ENCODE measurements around the gene WDR72. TPM values are rescaled to one million over a fixed set of nuclear protein-coding genes. Genes with fewer than 3 reads are reported as not detected.

Gene WDR72
- total and polyA plus RNA-seq, 2 of the 8 experiments (the other 6 are each of a cell fraction or from before 2014, with no cell fraction given), result 1.2 to 1.9 TPM

- Histone ChIP-seq H3K23ac (ENCODE audit: insufficient read length) (no peak overlapping the region), H3K4me3 (ENCODE audit: extremely low read depth in 1 of 4, insufficient read depth in 2 of 4, low read depth in 3 of 4, low read length in 4 of 4) (no peak overlapping the region), H3K27ac (ENCODE audit: low read depth, low read length) (no peak overlapping the region), H3K9ac (replicated peaks in 1 of 4; ENCODE audit: extremely low read depth in 1 of 4, low read depth in 3 of 4, low read length in 3 of 4) (no peak overlapping the region), H3K14ac (ENCODE audit: insufficient read length) (no peak overlapping the region), H3K23me2 (ENCODE audit: low read depth, low read length) (no peaks in the 10 kb centered on the region), H3K36me3 (ENCODE audit: control insufficient read depth in 2 of 4, insufficient read depth in 4 of 4, low read length in 3 of 4) (no peaks in the 10 kb centered on the region), H3K4me1 (replicated peaks in 1 of 4; ENCODE audit: control insufficient read depth in 3 of 4, insufficient read depth in 4 of 4, low read length in 3 of 4) (no peaks in the 10 kb centered on the region; a peak in 1 of 7 replicates), H4K8ac (ENCODE audit: extremely low read depth, insufficient read depth, low read length) (no peak overlapping the region), H4K5ac (ENCODE audit: insufficient read length, low read depth, low read length) (no peak overlapping the region), H4K20me1 (replicated peaks in 1 of 2; ENCODE audit: control insufficient read depth in 1 of 2, insufficient read depth in 2 of 2, low read length in 2 of 2) (no peaks in the 10 kb centered on the region), H2BK20ac (ENCODE audit: low read length) (no peak overlapping the region), H2AK5ac (ENCODE audit: low read depth, low read length) (no peak overlapping the region), H2BK120ac (replicated peaks; ENCODE audit: low read depth, low read length) (no peak overlapping the region), H3K27me3 (replicated peaks in 1 of 4; ENCODE audit: control insufficient read depth in 3 of 4, extremely low read depth in 1 of 4, insufficient read depth in 3 of 4, low read length in 3 of 4) (no peaks in the 10 kb centered on the region), H3K56ac (replicated peaks; ENCODE audit: insufficient read length, low read depth, low read length) (no peak overlapping the region), H3K4ac (replicated peaks; ENCODE audit: insufficient read length, low read depth, low read length) (no peak overlapping the region), H3K79me1 (ENCODE audit: low read depth, low read length) (no peaks in the 10 kb centered on the region), H2AFZ (ENCODE audit: low read length) (peak overlapping the region; percentile 85), H3K18ac (ENCODE audit: extremely low read depth, low read length) (no peak overlapping the region), H3K4me2 (ENCODE audit: insufficient read depth in 1 of 2, low read depth in 2 of 2, low read length in 2 of 2) (no peak overlapping the region), H4K91ac (replicated peaks; ENCODE audit: insufficient read length, low read length) (no peak overlapping the region), H2BK15ac (ENCODE audit: low read length) (no peak overlapping the region), H2BK5ac (ENCODE audit: low read depth, low read length) (no peak overlapping the region), H3K9me3 (ENCODE audit: insufficient read depth in 2 of 2, low read depth in 1 of 2, low read length in 1 of 2) (peaks cover 0 to 2% of the 10 kb centered on the region in 2 experiments; a peak in 1 of 4 replicates), H3K79me2 (ENCODE audit: control insufficient read depth in 1 of 2, insufficient read depth in 2 of 2, low read length in 2 of 2) (no peaks in the 10 kb centered on the region), H2BK12ac (ENCODE audit: low read depth, low read length) (no peak overlapping the region)
- CTCF ChIA-PET (ENCODE audit: partially characterized antibody), result interaction anchor here (0.6 to 1.2 kb wide), 12 partner anchors 10 to 278 kb away, joined by 3 to 5 read pairs (median 3); no protein-coding TSS in a partner anchor
- no peak for TF ChIP-seq CEBPB (IDR thresholded peaks at IDR 0.05; ENCODE audit: low read depth, low read length)
- peak in 1 of 3 experiments; percentile 39; a peak in 2 of 4 replicates for TF ChIP-seq CTCF (IDR thresholded peaks at IDR 0.05; ENCODE audit: control extremely low read depth in 1 of 3, insufficient read depth in 1 of 3, low read depth in 1 of 3, low read length in 3 of 3)
- TF ChIP-seq POU5F1 (IDR thresholded peaks at IDR 0.05; ENCODE audit: low read depth, low read length), result no peak
- no peak for TF ChIP-seq SRF (IDR thresholded peaks at IDR 0.05; ENCODE audit: low read depth, low read length)
- TF ChIP-seq JUND (IDR thresholded peaks at IDR 0.05; ENCODE audit: low read length), result no peak
- TF ChIP-seq RAD21 (IDR thresholded peaks at IDR 0.05 in 1 of 2, conservative IDR thresholded peaks at IDR 0.05 in 1 of 2; ENCODE audit: low read depth in 2 of 2, low read length in 2 of 2), result peak in 1 of 2 experiments; percentile 39; a peak in 3 of 4 replicates
- TF ChIP-seq ATF2 (IDR thresholded peaks at IDR 0.05; ENCODE audit: low read length), result no peak
- WGBS, 2 experiments (ENCODE audit: extremely low coverage in 1 of 2, insufficient coverage in 1 of 2, insufficient read length in 1 of 2, insufficient replicate concordance in 2 of 2, low coverage in 1 of 2, low lambda C conversion rate in 2 of 2, missing lambda C conversion rate in 1 of 2), result 57% methylated on average over 5 of the region's 5 CpGs; no CpG with 5 or more reads in 1 of the 2 experiments
- POLR2A ChIA-PET (ENCODE audit: partially characterized antibody), result no interaction called here
- no peak for FAIRE-seq
- DNase-seq (ENCODE audit: low read depth in 1 of 2, low spot score in 2 of 2), result no peak
Observed at GRCh38 chr15:53808058-53808706, 48.7 kb upstream of the WDR72 start.
